GM23338 (cell line): ENCODE results near the gene THAP8.

ENCODE experiments used
- CREB1 ChIP-seq: fragments of 250-450 bp; sonication (Bioruptor Pico); IDR thresholded peaks from 2 replicates; pipeline ENCODE4 v1.5.0; 2020; ENCODE audit warnings: low read depth, mild to moderate bottlenecking, moderate library complexity
- ETS1 ChIP-seq: IDR thresholded peaks from 2 replicates; pipeline ENCODE4 v1.6.1; 2016; ENCODE audit warnings: antibody characterized with exemption
- EZH2 ChIP-seq: fragments of 200-600 bp; sonication (generic); IDR thresholded peaks from one replicate; pipeline ENCODE4 v1.8.0; 2017; ENCODE audit warnings: antibody characterized with exemption, mild to moderate bottlenecking, low read depth; ENCODE audit not compliant: unreplicated experiment
- EZH2phosphoT487 ChIP-seq: fragments of 200-600 bp; sonication (generic); IDR thresholded peaks from one replicate; pipeline ENCODE4 v1.8.1; 2018; ENCODE audit warnings: antibody characterized with exemption; ENCODE audit not compliant: unreplicated experiment
- JUNB ChIP-seq: IDR thresholded peaks from one replicate; pipeline ENCODE4 v1.6.1; 2016; ENCODE audit warnings: antibody characterized with exemption; ENCODE audit not compliant: unreplicated experiment
- NANOG ChIP-seq: IDR thresholded peaks from 2 replicates; pipeline ENCODE4 v1.6.1; 2016; ENCODE audit warnings: antibody characterized with exemption, borderline replicate concordance
- POLR2AphosphoS5 ChIP-seq: IDR thresholded peaks from 2 replicates; pipeline ENCODE4 v1.6.1; 2016; ENCODE audit warnings: antibody characterized with exemption, low read depth
- REST ChIP-seq: IDR thresholded peaks from one replicate; pipeline ENCODE4 v1.6.1; 2018; ENCODE audit warnings: antibody characterized with exemption; ENCODE audit not compliant: unreplicated experiment
- STAT1 ChIP-seq: IDR thresholded peaks from one replicate; pipeline ENCODE4 v1.6.1; 2016; ENCODE audit warnings: antibody characterized with exemption; ENCODE audit not compliant: unreplicated experiment
- ZNF114 ChIP-seq: fragments of 250-450 bp; sonication (Bioruptor Pico); IDR thresholded peaks from 2 replicates; pipeline ENCODE4 v1.5.0; 2020; ENCODE audit warnings: mild to moderate bottlenecking, moderate library complexity
- ZNF331 ChIP-seq: fragments of 250-450 bp; sonication (Bioruptor Pico); IDR thresholded peaks from 2 replicates; pipeline ENCODE4 v1.5.0; 2020; ENCODE audit warnings: low read depth, mild to moderate bottlenecking, moderate library complexity
- TF ChIP-seq, protein P1 (sequence below), 2 experiments: fragments of 200-600 bp in 1 of 2; sonication (generic) in 1 of 2; conservative IDR thresholded peaks; 2 replicates each; pipeline versions ENCODE4 v1.5.1 to v1.6.1; 2016 to 2017; ENCODE audit warnings: antibody characterized with exemption in 2 of 2, low read depth in 2 of 2, mild to moderate bottlenecking in 2 of 2, moderate library complexity in 1 of 2
- TF ChIP-seq, protein P2 (sequence below): fragments of 250-450 bp; sonication (Bioruptor Pico); IDR thresholded peaks from 2 replicates; pipeline ENCODE4 v1.5.0; 2020; ENCODE audit warnings: mild to moderate bottlenecking, moderate library complexity

DNA sequence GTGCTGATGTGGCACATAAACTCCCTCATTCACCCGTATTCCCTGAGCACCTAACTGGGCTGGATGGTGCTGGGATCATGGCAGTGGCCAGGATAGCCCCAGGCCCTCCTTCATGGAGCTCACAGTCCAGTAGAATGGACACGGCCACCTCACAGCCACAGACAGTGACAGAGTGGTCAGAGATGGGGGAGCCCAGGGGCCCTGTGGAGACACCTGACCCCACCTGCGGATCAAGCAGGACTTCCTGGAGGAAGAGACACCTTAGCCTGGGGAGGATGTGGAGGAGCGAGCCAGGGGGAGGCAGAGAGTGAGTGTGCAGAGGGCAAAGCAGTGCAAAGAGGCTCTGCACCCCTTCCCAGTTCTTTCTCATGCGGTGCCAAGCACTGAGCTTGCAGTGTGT is 35.8 kb upstream of the THAP8 start:
- TF ChIP-seq, protein P1, sequence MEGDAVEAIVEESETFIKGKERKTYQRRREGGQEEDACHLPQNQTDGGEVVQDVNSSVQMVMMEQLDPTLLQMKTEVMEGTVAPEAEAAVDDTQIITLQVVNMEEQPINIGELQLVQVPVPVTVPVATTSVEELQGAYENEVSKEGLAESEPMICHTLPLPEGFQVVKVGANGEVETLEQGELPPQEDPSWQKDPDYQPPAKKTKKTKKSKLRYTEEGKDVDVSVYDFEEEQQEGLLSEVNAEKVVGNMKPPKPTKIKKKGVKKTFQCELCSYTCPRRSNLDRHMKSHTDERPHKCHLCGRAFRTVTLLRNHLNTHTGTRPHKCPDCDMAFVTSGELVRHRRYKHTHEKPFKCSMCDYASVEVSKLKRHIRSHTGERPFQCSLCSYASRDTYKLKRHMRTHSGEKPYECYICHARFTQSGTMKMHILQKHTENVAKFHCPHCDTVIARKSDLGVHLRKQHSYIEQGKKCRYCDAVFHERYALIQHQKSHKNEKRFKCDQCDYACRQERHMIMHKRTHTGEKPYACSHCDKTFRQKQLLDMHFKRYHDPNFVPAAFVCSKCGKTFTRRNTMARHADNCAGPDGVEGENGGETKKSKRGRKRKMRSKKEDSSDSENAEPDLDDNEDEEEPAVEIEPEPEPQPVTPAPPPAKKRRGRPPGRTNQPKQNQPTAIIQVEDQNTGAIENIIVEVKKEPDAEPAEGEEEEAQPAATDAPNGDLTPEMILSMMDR (conservative IDR thresholded peaks at IDR 0.05; ENCODE audit: low read depth in 2 of 2) = no peak
- TF ChIP-seq REST = no peak
- no peak for TF ChIP-seq CREB1 (CRISPR knock-in tag)
- no peak for TF ChIP-seq EZH2
- no peak for TF ChIP-seq EZH2phosphoT487
- TF ChIP-seq, protein P2, sequence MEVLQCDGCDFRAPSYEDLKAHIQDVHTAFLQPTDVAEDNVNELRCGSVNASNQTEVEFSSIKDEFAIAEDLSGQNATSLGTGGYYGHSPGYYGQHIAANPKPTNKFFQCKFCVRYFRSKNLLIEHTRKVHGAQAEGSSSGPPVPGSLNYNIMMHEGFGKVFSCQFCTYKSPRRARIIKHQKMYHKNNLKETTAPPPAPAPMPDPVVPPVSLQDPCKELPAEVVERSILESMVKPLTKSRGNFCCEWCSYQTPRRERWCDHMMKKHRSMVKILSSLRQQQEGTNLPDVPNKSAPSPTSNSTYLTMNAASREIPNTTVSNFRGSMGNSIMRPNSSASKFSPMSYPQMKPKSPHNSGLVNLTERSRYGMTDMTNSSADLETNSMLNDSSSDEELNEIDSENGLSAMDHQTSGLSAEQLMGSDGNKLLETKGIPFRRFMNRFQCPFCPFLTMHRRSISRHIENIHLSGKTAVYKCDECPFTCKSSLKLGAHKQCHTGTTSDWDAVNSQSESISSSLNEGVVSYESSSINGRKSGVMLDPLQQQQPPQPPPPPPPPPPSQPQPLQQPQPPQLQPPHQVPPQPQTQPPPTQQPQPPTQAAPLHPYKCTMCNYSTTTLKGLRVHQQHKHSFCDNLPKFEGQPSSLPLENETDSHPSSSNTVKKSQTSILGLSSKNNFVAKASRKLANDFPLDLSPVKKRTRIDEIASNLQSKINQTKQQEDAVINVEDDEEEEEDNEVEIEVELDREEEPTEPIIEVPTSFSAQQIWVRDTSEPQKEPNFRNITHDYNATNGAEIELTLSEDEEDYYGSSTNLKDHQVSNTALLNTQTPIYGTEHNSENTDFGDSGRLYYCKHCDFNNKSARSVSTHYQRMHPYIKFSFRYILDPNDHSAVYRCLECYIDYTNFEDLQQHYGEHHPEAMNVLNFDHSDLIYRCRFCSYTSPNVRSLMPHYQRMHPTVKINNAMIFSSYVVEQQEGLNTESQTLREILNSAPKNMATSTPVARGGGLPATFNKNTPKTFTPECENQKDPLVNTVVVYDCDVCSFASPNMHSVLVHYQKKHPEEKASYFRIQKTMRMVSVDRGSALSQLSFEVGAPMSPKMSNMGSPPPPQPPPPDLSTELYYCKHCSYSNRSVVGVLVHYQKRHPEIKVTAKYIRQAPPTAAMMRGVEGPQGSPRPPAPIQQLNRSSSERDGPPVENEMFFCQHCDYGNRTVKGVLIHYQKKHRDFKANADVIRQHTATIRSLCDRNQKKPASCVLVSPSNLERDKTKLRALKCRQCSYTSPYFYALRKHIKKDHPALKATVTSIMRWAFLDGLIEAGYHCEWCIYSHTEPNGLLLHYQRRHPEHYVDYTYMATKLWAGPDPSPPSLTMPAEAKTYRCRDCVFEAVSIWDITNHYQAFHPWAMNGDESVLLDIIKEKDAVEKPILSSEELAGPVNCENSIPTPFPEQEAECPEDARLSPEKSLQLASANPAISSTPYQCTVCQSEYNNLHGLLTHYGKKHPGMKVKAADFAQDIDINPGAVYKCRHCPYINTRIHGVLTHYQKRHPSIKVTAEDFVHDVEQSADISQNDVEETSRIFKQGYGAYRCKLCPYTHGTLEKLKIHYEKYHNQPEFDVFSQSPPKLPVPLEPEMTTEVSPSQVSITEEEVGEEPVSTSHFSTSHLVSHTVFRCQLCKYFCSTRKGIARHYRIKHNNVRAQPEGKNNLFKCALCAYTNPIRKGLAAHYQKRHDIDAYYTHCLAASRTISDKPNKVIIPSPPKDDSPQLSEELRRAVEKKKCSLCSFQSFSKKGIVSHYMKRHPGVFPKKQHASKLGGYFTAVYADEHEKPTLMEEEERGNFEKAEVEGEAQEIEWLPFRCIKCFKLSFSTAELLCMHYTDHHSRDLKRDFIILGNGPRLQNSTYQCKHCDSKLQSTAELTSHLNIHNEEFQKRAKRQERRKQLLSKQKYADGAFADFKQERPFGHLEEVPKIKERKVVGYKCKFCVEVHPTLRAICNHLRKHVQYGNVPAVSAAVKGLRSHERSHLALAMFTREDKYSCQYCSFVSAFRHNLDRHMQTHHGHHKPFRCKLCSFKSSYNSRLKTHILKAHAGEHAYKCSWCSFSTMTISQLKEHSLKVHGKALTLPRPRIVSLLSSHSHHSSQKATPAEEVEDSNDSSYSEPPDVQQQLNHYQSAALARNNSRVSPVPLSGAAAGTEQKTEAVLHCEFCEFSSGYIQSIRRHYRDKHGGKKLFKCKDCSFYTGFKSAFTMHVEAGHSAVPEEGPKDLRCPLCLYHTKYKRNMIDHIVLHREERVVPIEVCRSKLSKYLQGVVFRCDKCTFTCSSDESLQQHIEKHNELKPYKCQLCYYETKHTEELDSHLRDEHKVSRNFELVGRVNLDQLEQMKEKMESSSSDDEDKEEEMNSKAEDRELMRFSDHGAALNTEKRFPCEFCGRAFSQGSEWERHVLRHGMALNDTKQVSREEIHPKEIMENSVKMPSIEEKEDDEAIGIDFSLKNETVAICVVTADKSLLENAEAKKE = no peak
- no peak for TF ChIP-seq POLR2AphosphoS5
- TF ChIP-seq ETS1 = no peak
- no peak for TF ChIP-seq JUNB
- no peak for TF ChIP-seq ZNF114
- no peak for TF ChIP-seq ZNF331 (CRISPR knock-in tag)
- TF ChIP-seq NANOG = no peak
- no peak for TF ChIP-seq STAT1
